ENCODE measurements around the gene ARHGAP40.

- TF ChIP-seq CTCF (IDR thresholded peaks at IDR 0.05) = no peak
- no peak for TF ChIP-seq POLR2A (IDR thresholded peaks at IDR 0.05)
Observed at GRCh38 chr20:38673725-38674091, 72.1 kb downstream of the ARHGAP40 start.
